GM19467 (cell line): ENCODE measurements around the gene RASA3.

ENCODE experiments used
- ATAC-seq: cut with Tn5 transposase; IDR thresholded peaks from one replicate; pipeline ENCODE4 v1.9.1; 2021; ENCODE audit warnings: mild to moderate bottlenecking, moderate library complexity; ENCODE audit not compliant: unreplicated experiment

The RASA3 gene

GRCh38 chr13:114058051-114058867 lies 74.2 kb downstream of the RASA3 start:
- ATAC-seq, result no peak

DNA sequence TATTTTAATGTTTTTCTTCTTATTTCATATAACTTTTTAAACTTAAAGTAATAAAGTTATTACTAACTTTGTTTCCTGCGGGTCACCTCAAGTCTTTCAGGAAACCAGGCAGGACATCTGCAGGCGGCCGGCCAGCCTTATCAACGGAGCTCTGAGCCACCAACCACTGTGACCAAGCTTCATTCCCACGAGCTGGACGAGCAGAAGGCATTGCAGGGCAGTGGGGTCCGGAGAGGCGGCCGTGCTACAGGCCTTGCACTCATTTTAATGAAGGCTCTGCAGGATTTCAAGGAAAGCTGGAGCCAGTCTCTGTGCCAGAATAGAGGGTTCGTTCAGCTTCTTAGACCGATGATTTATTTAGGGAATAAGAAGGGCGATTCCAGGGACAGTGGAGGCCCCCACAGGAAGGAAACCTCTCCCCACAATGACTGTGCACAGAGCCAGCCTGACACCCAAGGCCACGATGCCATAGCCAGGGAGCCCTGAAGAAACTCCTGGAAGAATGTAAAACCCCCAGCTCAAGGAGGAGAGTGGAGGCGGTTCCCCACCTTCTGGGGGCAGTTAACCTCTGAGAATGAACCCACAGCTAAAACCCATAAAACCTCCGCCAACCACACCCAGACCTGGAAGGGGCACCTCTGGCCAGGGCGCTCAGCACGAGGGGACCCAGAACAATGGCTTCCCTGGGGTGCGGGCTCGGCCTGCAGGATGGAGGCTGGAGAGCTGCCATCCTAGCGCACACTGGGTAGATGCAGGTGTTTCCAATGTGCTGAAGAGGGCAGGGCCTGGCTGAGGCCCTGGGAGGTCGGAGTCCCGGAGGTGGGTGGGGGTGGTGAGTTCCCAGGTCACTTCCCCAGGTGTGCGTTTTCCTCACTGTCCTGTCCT lies 75.0 kb downstream of the RASA3 start:
- ATAC-seq, result no peak

DNA sequence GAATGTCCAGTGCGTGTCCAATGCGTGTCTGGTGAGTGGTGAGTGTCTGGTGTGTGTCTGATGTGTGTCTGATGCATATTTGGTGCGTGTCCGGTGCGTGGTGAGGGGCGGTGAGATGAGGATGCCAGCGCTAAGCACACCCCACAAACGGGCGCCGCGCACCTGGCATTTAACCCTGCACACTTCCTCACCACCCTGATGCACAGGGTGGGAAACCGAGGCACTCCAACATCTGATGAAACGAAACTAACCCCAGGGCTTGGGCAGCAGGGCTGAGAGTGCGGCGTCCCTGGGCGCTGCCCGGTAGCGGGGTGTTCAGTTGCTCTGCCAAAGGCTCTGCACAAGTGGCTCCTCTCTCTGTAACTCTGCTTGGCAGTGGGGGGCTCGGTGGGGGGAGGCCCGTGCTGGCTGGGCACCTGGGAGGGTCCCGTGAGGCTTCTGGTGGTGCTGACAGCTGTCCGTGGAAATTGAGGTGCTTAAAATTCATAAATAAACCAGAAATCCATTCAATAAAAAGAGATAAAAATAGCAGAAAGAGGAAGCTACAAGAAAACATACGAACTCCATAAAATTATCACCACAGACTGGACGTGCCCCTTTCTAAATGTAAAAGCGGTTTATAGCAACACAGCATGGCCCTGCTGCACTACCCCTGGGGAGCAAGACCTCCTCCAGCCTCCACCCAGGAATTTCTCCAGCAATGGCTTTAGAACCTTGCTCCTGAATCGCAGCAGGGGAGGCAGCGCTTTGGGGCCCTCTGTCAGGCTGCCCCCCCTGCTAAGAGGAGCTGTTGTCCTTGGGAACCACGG lies 76.0 kb downstream of the RASA3 start:
- ATAC-seq, result no peak

DNA sequence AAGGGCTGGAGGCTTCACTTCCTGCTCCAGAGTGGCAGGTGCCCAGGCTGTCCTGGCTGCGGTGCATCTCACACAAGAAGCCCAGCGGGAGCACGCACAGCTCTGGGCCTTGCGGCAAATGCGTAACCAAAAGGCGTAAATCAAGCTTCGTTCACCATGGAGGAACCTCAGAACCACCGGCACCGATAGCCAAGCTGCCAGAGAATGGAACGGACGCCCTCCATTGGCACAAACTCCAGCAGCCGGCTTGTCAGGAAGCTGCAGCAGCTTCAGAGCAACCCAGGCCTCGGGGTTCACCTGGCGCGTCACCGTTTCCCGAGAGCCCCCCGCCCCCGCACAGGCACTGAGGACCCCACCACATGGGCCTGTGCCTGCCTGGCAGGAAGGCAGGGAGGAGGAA lies 76.7 kb downstream of the RASA3 start:
- ATAC-seq, result no peak

DNA sequence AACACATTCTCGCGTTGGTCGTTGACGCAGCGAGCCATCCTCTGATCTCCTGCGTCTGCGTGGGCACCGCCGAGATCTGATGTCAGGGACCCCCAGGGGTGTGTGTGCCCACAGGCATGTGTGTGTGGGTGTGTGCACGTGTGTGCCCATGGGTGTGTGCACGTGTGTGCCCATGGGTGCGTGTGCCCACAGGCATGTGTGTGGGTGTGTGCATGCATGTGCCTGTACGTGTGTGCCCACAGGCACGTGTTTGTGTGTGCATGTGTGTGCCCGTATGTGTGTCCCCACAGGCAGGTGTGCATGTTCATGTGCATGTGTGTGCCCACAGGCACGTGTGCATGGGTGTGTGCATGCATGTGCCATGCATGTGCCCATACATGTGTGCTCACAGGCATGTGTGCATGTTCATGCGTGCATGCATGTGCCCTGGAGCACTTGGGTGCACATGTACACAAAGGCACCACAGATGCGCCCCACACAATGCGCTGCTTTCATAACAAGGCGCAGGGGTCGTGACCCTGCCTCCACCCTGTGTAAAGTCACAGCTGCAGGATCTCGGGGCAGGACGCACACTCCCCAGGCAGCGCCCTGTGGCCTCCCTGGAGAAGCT lies 77.5 kb downstream of the RASA3 start:
- ATAC-seq, result no peak

- no peak for ATAC-seq
Measured at GRCh38 chr13:114054264-114054663, 78.2 kb downstream of the RASA3 start.

- ATAC-seq, result no peak
Measured at GRCh38 chr13:114053026-114053425, 79.4 kb downstream of the RASA3 start.

- ATAC-seq, result no peak
Measured at GRCh38 chr13:114050536-114051450, 81.6 kb downstream of the RASA3 start.

- ATAC-seq, result no peak
Measured at GRCh38 chr13:114049626-114050101, 82.8 kb downstream of the RASA3 start.

GRCh38 chr13:114049026-114049425 lies 83.4 kb downstream of the RASA3 start:
- ATAC-seq, result no peak

GRCh38 chr13:114048443-114048842 lies 84.0 kb downstream of the RASA3 start:
- ATAC-seq, result no peak

DNA sequence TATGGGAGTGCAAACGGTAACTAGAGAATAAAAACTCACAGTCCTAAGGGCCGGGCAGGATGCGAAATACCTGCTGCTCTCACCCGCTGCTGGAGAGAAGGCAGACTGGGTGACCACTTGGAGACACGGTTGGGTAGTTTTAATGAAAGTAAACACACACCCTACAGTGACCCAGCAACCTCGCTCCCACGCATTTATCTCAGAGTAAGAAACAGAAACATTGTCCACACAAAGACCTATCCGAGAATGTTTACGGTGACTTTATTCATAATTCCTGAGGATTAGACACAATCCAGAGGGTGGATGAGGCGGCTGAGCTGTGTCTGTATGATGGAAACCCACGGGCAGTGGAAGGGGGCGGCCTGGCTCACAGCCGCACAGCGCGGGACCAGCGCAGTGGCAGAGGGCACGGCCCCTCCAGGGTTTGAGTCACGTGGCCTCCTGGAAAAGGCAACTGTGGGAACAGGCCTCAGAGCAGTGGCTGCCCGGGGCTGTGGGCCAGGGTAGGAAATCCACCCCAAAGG lies 85.0 kb downstream of the RASA3 start:
- peak; percentile 62 for ATAC-seq

GRCh38 chr13:114046431-114046975 lies 85.9 kb downstream of the RASA3 start:
- ATAC-seq, result no peak

DNA sequence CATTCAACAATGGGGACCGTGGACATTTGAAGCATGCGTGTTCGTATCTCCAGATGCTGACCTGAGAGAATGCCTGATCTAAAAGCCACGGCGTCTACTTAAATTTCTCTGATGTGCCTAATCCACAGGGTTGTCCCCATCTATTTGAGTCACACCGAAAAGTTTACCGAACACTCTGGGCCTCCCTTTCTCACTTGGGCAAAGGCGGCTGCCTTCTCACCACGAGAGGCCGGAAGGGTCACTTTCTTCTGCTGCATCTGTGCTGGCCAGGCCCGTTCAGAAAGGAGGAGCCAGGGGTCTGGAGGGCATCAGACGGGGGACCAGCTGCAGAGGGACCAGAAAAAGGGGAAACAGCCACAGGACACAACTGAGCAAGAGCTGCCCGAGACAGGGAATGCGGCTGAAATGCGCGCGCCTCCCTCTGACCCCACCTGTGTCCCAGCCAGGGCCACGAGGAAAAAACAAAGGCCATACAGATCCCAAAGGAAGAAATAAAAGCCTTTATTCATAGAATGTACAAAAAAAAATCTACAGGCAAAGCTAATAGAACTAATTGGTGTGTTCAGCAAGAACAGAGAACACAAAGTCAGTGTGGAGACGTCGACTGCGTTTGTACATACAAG lies 87.2 kb downstream of the RASA3 start:
- ATAC-seq, result no peak

GRCh38 chr13:114044486-114044885 lies 87.9 kb downstream of the RASA3 start:
- no peak for ATAC-seq

DNA sequence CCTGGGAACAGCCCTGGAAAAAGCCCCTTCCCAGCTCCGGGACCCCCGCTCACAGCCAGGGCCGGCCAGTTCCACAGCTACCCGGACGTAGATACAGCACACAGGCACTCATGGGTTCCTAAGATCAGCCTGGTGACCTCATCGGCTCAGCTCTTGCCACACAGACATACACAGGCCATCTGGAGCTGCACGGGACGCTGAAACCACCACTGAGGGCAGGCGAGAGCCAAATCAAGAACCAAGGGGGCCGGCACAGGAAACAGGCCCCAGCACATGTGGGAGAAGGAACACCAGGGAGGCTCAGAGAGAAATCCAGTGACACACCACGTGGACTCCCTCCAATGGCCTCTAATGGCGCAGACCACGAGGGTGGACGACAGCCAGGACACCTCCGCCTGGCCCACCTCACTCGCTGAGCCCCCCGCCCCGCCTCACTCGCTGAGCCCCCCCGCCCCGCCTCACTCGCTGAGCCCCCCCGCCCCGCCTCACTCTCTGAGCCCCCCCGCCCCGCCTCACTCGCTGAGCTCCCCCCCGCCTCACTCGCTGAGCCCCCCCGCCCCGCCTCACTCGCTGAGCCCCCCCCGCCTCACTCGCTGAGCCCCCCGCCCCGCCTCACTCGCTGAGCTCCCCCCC lies 88.9 kb downstream of the RASA3 start:
- ATAC-seq, result no peak

DNA sequence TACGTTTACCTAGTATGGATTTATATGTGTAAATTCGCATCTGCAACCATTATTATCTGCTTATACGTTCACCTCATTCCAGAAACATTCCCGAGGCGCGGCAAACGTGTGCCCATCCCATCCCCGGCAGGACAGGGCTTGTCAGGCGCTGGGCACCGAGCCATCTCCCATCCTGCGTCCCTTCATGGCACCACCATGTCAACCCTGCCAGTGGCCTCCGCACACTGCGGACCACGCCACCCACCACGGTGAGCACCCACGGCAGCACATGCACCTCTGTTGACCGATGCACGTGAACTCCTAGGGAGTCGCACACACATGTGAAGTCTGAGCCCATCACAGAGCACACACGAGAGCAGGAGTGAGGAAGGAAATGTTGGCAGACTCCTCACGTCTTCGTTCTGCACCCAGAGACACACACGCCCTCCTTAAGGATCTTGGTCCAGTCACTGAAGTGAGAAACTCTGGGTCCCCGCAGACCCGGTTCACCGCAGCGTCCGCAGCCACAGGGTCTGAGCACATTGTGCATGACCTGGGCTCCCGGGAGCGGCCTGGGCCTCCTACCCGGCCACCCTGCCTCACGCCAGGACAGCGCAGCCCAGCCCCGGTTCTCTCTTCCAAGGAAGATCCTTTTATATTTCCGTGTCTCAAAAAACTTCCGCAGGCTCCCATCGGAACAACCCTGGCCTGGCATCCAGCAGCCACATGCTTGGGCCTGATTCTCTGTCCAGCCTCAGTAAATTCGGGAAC lies 90.2 kb downstream of the RASA3 start:
- no peak for ATAC-seq
